ENCODE measurements around the gene SINHCAF.

Gene SINHCAF

GRCh38 chr12:31234053-31234840 lies 91.7 kb downstream of the SINHCAF start:
- TF ChIP-seq CTCF (IDR thresholded peaks at IDR 0.05; ENCODE audit: low read depth, low read length, missing control alignments): no peak
- no peak for DNase-seq

GRCh38 chr12:31233061-31233730 lies 92.8 kb downstream of the SINHCAF start:
- H3K36me3 ChIP-seq (replicated peaks): no peaks in the 10 kb centered on the region
- no peak for TF ChIP-seq CTCF (IDR thresholded peaks at IDR 0.05; ENCODE audit: low read depth, low read length, missing control alignments)
- in situ Hi-C loops (cut with HindIII; ENCODE audit: low pct_ligation_motif_present, low sequenced_read_pairs): no loop called here
- H3K27ac ChIP-seq: no peak overlapping the region
- DNase-seq: no peak
- H3K4me3 ChIP-seq (ENCODE audit: low read depth, low read length): no peak overlapping the region
- peaks cover 15% of the 10 kb centered on the region for H3K27me3 ChIP-seq (replicated peaks)

More at GRCh38 chr12:31234053-31234840, 91.7 kb downstream of the SINHCAF start:
- Histone ChIP-seq H3K4me3 (ENCODE audit: low read depth, low read length) (no peak overlapping the region), H3K27ac (no peak overlapping the region), H3K27me3 (replicated peaks) (peaks cover 15% of the 10 kb centered on the region), H3K36me3 (replicated peaks) (no peaks in the 10 kb centered on the region)
- in situ Hi-C loops (cut with HindIII; ENCODE audit: low pct_ligation_motif_present, low sequenced_read_pairs): no loop called here

GRCh38 chr12:31232361-31232965 lies 93.5 kb downstream of the SINHCAF start:
- Histone ChIP-seq H3K27me3 (replicated peaks) (peaks cover 14% of the 10 kb centered on the region), H3K36me3 (replicated peaks) (no peaks in the 10 kb centered on the region), H3K4me3 (ENCODE audit: low read depth, low read length) (no peak overlapping the region), H3K27ac (no peak overlapping the region)
- in situ Hi-C loops (cut with HindIII; ENCODE audit: low pct_ligation_motif_present, low sequenced_read_pairs): no loop called here
- DNase-seq: no peak
- TF ChIP-seq CTCF (IDR thresholded peaks at IDR 0.05; ENCODE audit: low read depth, low read length, missing control alignments): no peak

- TF ChIP-seq CTCF (IDR thresholded peaks at IDR 0.05; ENCODE audit: low read depth, low read length, missing control alignments): no peak
- in situ Hi-C loops (cut with HindIII; ENCODE audit: low pct_ligation_motif_present, low sequenced_read_pairs): no loop called here
- no peak overlapping the region for H3K4me3 ChIP-seq (ENCODE audit: low read depth, low read length)
- DNase-seq: no peak
- H3K27me3 ChIP-seq (replicated peaks): peaks cover 8% of the 10 kb centered on the region
- H3K36me3 ChIP-seq (replicated peaks): no peaks in the 10 kb centered on the region
- no peak overlapping the region for H3K27ac ChIP-seq
These were observed 94.2 kb downstream of the SINHCAF start for GRCh38 chr12:31231611-31232360.
